Natural killer cell (primary cell): ENCODE measurements around the gene AFAP1L2. TPM values are rescaled to one million over a fixed set of nuclear protein-coding genes. Genes with fewer than 3 reads are reported as not detected.

Source experiments
- ATAC-seq, 3 donors: fragments of 150-1000 bp in 2 of 3; fragments of 200-7000 bp in 1 of 3; cut with Tn5 transposase; 1 replicate in 1 of 3; 2 replicates in 2 of 3; pipeline ENCODE4 v1.10.0; 2021; ENCODE audit warnings: mild to moderate bottlenecking in 2 of 3, moderate library complexity in 2 of 3
- DNase-seq, 2 donors: peaks; one replicate each; pipeline versions ENCODE4 v3.0.0 to v3.0.0-alpha.2; 2013 to 2021; ENCODE audit warnings: mixed read lengths in 1 of 2
- H3K27ac ChIP-seq: one replicate; pipeline ENCODE4 v1.5.1; 2013; ENCODE audit warnings: mild to moderate bottlenecking, low read length
- H3K27me3 ChIP-seq: one replicate; pipeline ENCODE4 v1.6.1; 2013; ENCODE audit warnings: low read length; ENCODE audit not compliant: control insufficient read depth, insufficient read depth
- H3K36me3 ChIP-seq: one replicate; pipeline ENCODE4 v1.6.1; 2013; ENCODE audit warnings: low read length; ENCODE audit not compliant: control insufficient read depth, insufficient read depth
- H3K4me1 ChIP-seq: one replicate; pipeline ENCODE4 v1.6.1; 2013; ENCODE audit warnings: low read length; ENCODE audit not compliant: control insufficient read depth, insufficient read depth
- H3K4me3 ChIP-seq: one replicate; pipeline ENCODE4 v1.5.1; 2013; ENCODE audit warnings: low read length
- H3K9me3 ChIP-seq: one replicate; pipeline ENCODE4 v1.6.1; 2013; ENCODE audit warnings: low read length; ENCODE audit not compliant: control insufficient read depth, insufficient read depth
- H3K27ac Mint-ChIP-seq, 2 donors: one replicate each; pipeline ENCODE4 v1.8.0; 2022; ENCODE audit warnings: mild to moderate bottlenecking in 2 of 2, mixed read lengths in 2 of 2, moderate library complexity in 1 of 2
- H3K27me3 Mint-ChIP-seq, 2 donors: one replicate each; pipeline ENCODE4 v1.8.0; 2022; ENCODE audit warnings: low read depth in 2 of 2, mixed read lengths in 2 of 2
- H3K36me3 Mint-ChIP-seq: one replicate; pipeline ENCODE4 v1.8.0; 2022; ENCODE audit warnings: mixed read lengths
- H3K4me1 Mint-ChIP-seq, 2 donors: one replicate each; pipeline ENCODE4 v1.8.0; 2022; ENCODE audit warnings: mixed read lengths in 2 of 2
- H3K4me3 Mint-ChIP-seq: one replicate; pipeline ENCODE4 v1.8.0; 2022; ENCODE audit warnings: mild to moderate bottlenecking, moderate library complexity, mixed read lengths
- H3K9me3 Mint-ChIP-seq, 2 donors: one replicate each; pipeline ENCODE4 v1.8.0; 2022; ENCODE audit warnings: mixed read lengths in 2 of 2
- CTCF ChIP-seq: fragments of 200-600 bp; IDR thresholded peaks from one replicate; pipeline ENCODE4 v1.8.0; 2022; ENCODE audit warnings: antibody characterized with exemption
- WGBS: methylation state at CpG from one replicate; pipeline ENCODE4 v1.1.7; 2013; ENCODE audit warnings: missing lambda C conversion rate; ENCODE audit not compliant: insufficient coverage; 5-methylcytosine and 5-hydroxymethylcytosine counted together
- intact Hi-C: fragments of 100-400 bp; cut with micrococcal nuclease; formaldehyde crosslinking; loops from one replicate; pipeline ENCODE4 v1.14.2; 2022
- total RNA-seq, 4 donors: library from RNA; stranded (reverse); fragments of 120-200 nt in 1 of 4; gene quantifications; one replicate each; pipeline versions ENCODE4 v1.2.3 to v1.2.4, GENCODE V29; 2013 to 2022

Gene AFAP1L2
- total RNA-seq, 3 donors from 2014 or later (not counting 1 experiment from before 2014, with no cell fraction given) = 0.66 to 2.8 (median 1.3) TPM

- DNase-seq (no peak), ATAC-seq (no peak)
- Mint-ChIP-seq H3K9me3 (no peaks in the 10 kb centered on the region), H3K27me3 (peaks cover 6 to 13% of the 10 kb centered on the region in 2 donors), H3K4me1 (no peaks in the 10 kb centered on the region), H3K36me3 (no peaks in the 10 kb centered on the region), H3K4me3 (no peak overlapping the region), H3K27ac (no peak overlapping the region)
- no peaks in the 10 kb centered on the region for H3K27me3 ChIP-seq
- H3K27ac ChIP-seq = no peak overlapping the region
- intact Hi-C loops = no loop called here
- WGBS = 85% methylated on average over 5 of the region's 5 CpGs
- no peaks in the 10 kb centered on the region for H3K9me3 ChIP-seq
- no peaks in the 10 kb centered on the region for H3K4me1 ChIP-seq
- no peak for TF ChIP-seq CTCF
- H3K36me3 ChIP-seq = no peaks in the 10 kb centered on the region
- H3K4me3 ChIP-seq = no peak overlapping the region
Observed at GRCh38 chr10:114323023-114323422, 81.3 kb downstream of the AFAP1L2 start.

GRCh38 chr10:114322344-114322743, 82.0 kb downstream of the AFAP1L2 start:
- Mint-ChIP-seq H3K4me3 (no peak overlapping the region), H3K9me3 (no peaks in the 10 kb centered on the region), H3K4me1 (no peaks in the 10 kb centered on the region), H3K36me3 (no peaks in the 10 kb centered on the region), H3K27ac (no peak overlapping the region), H3K27me3 (peaks cover 6 to 13% of the 10 kb centered on the region in 2 donors)
- H3K9me3 ChIP-seq = no peaks in the 10 kb centered on the region
- H3K4me3 ChIP-seq = no peak overlapping the region
- intact Hi-C loops = no loop called here
- DNase-seq (no peak), ATAC-seq (no peak)
- H3K36me3 ChIP-seq = no peaks in the 10 kb centered on the region
- H3K27me3 ChIP-seq = no peaks in the 10 kb centered on the region
- no peak overlapping the region for H3K27ac ChIP-seq
- H3K4me1 ChIP-seq = no peaks in the 10 kb centered on the region
- 88% methylated on average over 5 of the region's 5 CpGs for WGBS
- no peak for TF ChIP-seq CTCF

- Histone ChIP-seq H3K27me3 (no peaks in the 10 kb centered on the region), H3K4me1 (no peaks in the 10 kb centered on the region), H3K9me3 (no peaks in the 10 kb centered on the region), H3K4me3 (no peak overlapping the region), H3K27ac (no peak overlapping the region), H3K36me3 (no peaks in the 10 kb centered on the region)
- H3K27me3 Mint-ChIP-seq = peaks cover 12 to 21% of the 10 kb centered on the region in 2 donors
- H3K4me1 Mint-ChIP-seq = no peaks in the 10 kb centered on the region
- no peaks in the 10 kb centered on the region for H3K36me3 Mint-ChIP-seq
- 91% methylated on average over 22 of the region's 23 CpGs for WGBS
- no peak for DNase-seq
- no peak overlapping the region for H3K27ac Mint-ChIP-seq
- TF ChIP-seq CTCF = no peak
- ATAC-seq = no peak
- no peaks in the 10 kb centered on the region for H3K9me3 Mint-ChIP-seq
- intact Hi-C loops = no loop called here
- no peak overlapping the region for H3K4me3 Mint-ChIP-seq
Observed at GRCh38 chr10:114320249-114321116, 83.8 kb downstream of the AFAP1L2 start.
